OCI-LY1 (cell line): ENCODE measurements around the gene DPP6.
A peak's percentile ranks its signal among the peaks of the same experiment; 100 is the strongest.

Experiments
- H2AFZ ChIP-seq: fragments of 200-600 bp; sonication (generic), shearing (Covaris generic); 2 replicates; pipeline ENCODE4 v1.6.0; 2014; ENCODE audit warnings: antibody characterized with exemption, mild to moderate bottlenecking, low read length
- H3F3A ChIP-seq: fragments of 200-600 bp; sonication (generic), shearing (Covaris generic); 2 replicates; pipeline ENCODE4 v1.6.0; 2014; ENCODE audit warnings: mild to moderate bottlenecking, antibody characterized with exemption, low read length, moderate library complexity; ENCODE audit not compliant: insufficient read depth
- H3K27ac ChIP-seq: fragments of 200-600 bp; sonication (generic); 2 replicates; pipeline ENCODE4 v1.5.1; 2014; ENCODE audit warnings: low read length, mixed run types, mild to moderate bottlenecking, low read depth; ENCODE audit not compliant: poor library complexity, severe bottlenecking
- H3K27me3 ChIP-seq: fragments of 200-600 bp; sonication (generic); 2 replicates; pipeline ENCODE4 v1.6.0; 2014; ENCODE audit warnings: antibody characterized with exemption, mild to moderate bottlenecking, low read length, moderate library complexity; ENCODE audit not compliant: insufficient read depth
- H3K36me3 ChIP-seq: fragments of 200-600 bp; sonication (generic); 2 replicates; pipeline ENCODE4 v1.6.1; 2014; ENCODE audit warnings: mild to moderate bottlenecking, antibody characterized with exemption, low read length, moderate library complexity, mixed read lengths; ENCODE audit not compliant: insufficient read depth
- H3K4me1 ChIP-seq: fragments of 200-600 bp; sonication (generic); 2 replicates; pipeline ENCODE4 v1.5.1; 2014; ENCODE audit warnings: mild to moderate bottlenecking, low read length, moderate library complexity; ENCODE audit not compliant: insufficient read depth, severe bottlenecking
- H3K4me2 ChIP-seq: fragments of 200-600 bp; sonication (generic), shearing (Covaris generic); 2 replicates; pipeline ENCODE4 v1.6.1; 2014; ENCODE audit warnings: low read length
- H3K4me3 ChIP-seq: fragments of 200-600 bp; sonication (generic); 2 replicates; pipeline ENCODE4 v1.5.1; 2014; ENCODE audit warnings: low read length, low read depth, mild to moderate bottlenecking, mixed read lengths; ENCODE audit not compliant: poor library complexity, severe bottlenecking
- H3K79me2 ChIP-seq: fragments of 200-600 bp; shearing (Covaris generic); 2 replicates; pipeline ENCODE4 v1.6.1; 2016; ENCODE audit warnings: mixed run types, low read length, mixed read lengths; ENCODE audit not compliant: insufficient read depth
- H3K9ac ChIP-seq: fragments of 200-600 bp; sonication (generic), shearing (Covaris generic); 2 replicates; pipeline ENCODE4 v1.6.1; 2014; ENCODE audit warnings: mild to moderate bottlenecking, low read length, mixed read lengths
- H3K9me2 ChIP-seq: fragments of 200-600 bp; sonication (generic), shearing (Covaris generic); 2 replicates; pipeline ENCODE4 v1.6.1; 2014; ENCODE audit warnings: low read depth, mild to moderate bottlenecking, low read length, mixed read lengths
- H3K9me3 ChIP-seq: fragments of 200-600 bp; shearing (Covaris generic); 2 replicates; pipeline ENCODE4 v1.6.1; 2014; ENCODE audit warnings: low read length, mixed read lengths
- H4K20me1 ChIP-seq: fragments of 200-600 bp; sonication (generic), shearing (Covaris generic); 2 replicates; pipeline ENCODE4 v1.6.0; 2016; ENCODE audit warnings: mild to moderate bottlenecking, low read length; ENCODE audit not compliant: insufficient read depth
- CTCF ChIP-seq: fragments of 200-600 bp; sonication (generic), shearing (Covaris generic); IDR thresholded peaks from 2 replicates; pipeline ENCODE4 v1.5.1; 2017; ENCODE audit warnings: mild to moderate bottlenecking, antibody characterized with exemption, low read length, moderate library complexity, mixed read lengths
- EZH2 ChIP-seq: fragments of 200-600 bp; sonication (generic), shearing (Covaris generic); IDR thresholded peaks from 2 replicates; pipeline ENCODE4 v1.8.0; 2017; ENCODE audit warnings: borderline replicate concordance, mixed run types, mild to moderate bottlenecking, antibody characterized with exemption, low read length, moderate library complexity, mixed read lengths

Gene DPP6

DNA sequence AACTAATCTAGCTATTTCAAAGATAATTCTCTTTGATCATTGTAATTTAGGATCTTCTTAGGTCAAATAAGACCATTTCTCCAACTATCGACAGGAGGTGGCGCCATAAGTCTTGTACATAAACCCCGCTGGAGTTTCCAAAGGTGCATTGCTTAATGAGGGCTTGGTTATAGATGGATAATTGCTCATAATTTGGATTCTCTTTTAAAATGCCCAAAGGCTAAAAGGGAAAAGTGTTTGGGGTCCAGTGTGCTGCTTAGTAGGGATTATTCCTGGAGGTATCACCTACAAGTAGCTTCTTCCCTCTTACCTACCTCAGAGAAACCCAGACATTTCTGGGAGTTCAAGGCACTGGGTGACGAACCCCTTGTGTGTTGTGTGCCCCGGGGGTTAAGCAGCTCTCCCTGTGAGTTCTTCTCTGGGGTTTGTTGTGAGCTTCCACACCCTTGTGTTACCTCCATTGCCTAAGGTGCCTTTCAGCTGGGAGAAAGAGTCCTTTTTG is 875.5 kb downstream of the DPP6 start:
- peak overlapping the region; percentile 82 for H3K9ac ChIP-seq
- peak overlapping the region; percentile 73 for H3K27ac ChIP-seq
- no peaks in the 10 kb centered on the region for H4K20me1 ChIP-seq
- peaks cover 24% of the 10 kb centered on the region for H3K4me1 ChIP-seq
- H2AFZ ChIP-seq, result peak overlapping the region; percentile 99
- no peaks in the 10 kb centered on the region for H3K27me3 ChIP-seq
- TF ChIP-seq CTCF (peak; percentile 90), EZH2 (no peak)
- no peaks in the 10 kb centered on the region for H3F3A ChIP-seq
- no peaks in the 10 kb centered on the region; the same call in 1 of the 2 replicates for H3K36me3 ChIP-seq
- H3K79me2 ChIP-seq, result no peaks in the 10 kb centered on the region
- peaks cover 1% of the 10 kb centered on the region; the same call in 1 of the 2 replicates for H3K9me3 ChIP-seq
- H3K4me2 ChIP-seq, result peak overlapping the region; percentile 91
- peak overlapping the region; percentile 70 for H3K4me3 ChIP-seq
- no peaks in the 10 kb centered on the region for H3K9me2 ChIP-seq

- Histone ChIP-seq H3K79me2 (no peaks in the 10 kb centered on the region), H3K4me3 (peak overlapping the region; percentile 70), H3K9me2 (no peaks in the 10 kb centered on the region), H4K20me1 (no peaks in the 10 kb centered on the region), H3K9ac (peak overlapping the region; percentile 82), H3K4me2 (peak overlapping the region; percentile 91), H3K36me3 (no peaks in the 10 kb centered on the region; the same call in 1 of the 2 replicates), H2AFZ (peak overlapping the region; percentile 99), H3K27me3 (no peaks in the 10 kb centered on the region), H3K27ac (peak overlapping the region; percentile 73), H3K4me1 (peaks cover 24% of the 10 kb centered on the region), H3K9me3 (peaks cover 8% of the 10 kb centered on the region; the same call in 1 of the 2 replicates), H3F3A (no peaks in the 10 kb centered on the region)
- no peak for TF ChIP-seq CTCF
- no peak for TF ChIP-seq EZH2
Observed at GRCh38 chr7:154928136-154929005, 876.2 kb downstream of the DPP6 start.

DNA sequence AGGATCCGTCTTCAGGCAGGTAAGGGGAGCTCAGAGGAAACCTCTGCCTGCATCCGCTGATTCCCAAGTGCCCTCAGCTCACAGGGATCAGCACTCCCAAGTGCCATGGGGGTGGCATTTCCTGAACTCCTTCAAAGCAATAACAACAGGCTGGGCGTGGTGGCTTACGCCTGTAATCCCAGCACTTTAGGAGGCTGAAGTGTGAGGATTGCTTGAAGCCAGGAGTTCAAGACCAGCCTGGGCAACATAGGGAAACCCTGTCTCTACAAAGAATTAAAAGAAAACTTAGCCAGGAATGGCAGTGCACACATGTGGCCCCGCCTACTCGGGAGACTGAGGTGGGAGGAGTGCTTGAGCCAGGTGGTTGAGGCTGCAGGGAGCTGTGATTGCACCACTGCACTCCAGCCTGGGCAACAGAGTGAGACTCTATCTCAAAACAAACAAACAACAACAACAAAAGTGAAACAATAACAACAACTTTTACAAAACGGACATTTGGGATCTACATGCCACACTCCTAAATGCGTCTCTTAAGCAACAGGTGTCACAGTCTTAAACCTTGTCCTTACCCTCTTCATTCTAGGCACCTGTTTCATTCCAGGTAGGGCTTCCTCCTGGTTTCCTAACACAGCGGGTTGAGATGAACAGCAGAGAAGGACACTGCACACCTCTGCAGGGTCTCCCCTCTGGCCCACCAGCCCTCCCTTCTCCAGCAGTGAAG is 877.0 kb downstream of the DPP6 start:
- H3K9ac ChIP-seq, result peak overlapping the region; percentile 82
- peak overlapping the region; percentile 73 for H3K27ac ChIP-seq

More for the DNA sequence above, 877.0 kb downstream of the DPP6 start:
- H3F3A ChIP-seq, result no peaks in the 10 kb centered on the region
- H3K4me2 ChIP-seq, result peak overlapping the region; percentile 91
- peak overlapping the region; percentile 70 for H3K4me3 ChIP-seq
- no peaks in the 10 kb centered on the region for H3K27me3 ChIP-seq
- peaks cover 24% of the 10 kb centered on the region for H3K4me1 ChIP-seq
- H3K9me2 ChIP-seq, result no peaks in the 10 kb centered on the region
- H3K79me2 ChIP-seq, result no peaks in the 10 kb centered on the region
- peaks cover 14% of the 10 kb centered on the region; the same call in 1 of the 2 replicates for H3K9me3 ChIP-seq
- H4K20me1 ChIP-seq, result no peaks in the 10 kb centered on the region
- no peak for TF ChIP-seq CTCF
- no peak for TF ChIP-seq EZH2
- no peaks in the 10 kb centered on the region; the same call in 1 of the 2 replicates for H3K36me3 ChIP-seq
- H2AFZ ChIP-seq, result no peak overlapping the region; the same call in 1 of the 2 replicates
